Measurements from ENCODE around the gene SMIM32. TPM values are rescaled to one million over a fixed set of nuclear protein-coding genes. Genes with fewer than 3 reads are reported as not detected.

SMIM32 gene
- total RNA-seq, 1 donor from 2014 or later, result 0.30 TPM

- Histone ChIP-seq H3K9me3 (ENCODE audit: insufficient read depth, low read depth, low read length) (peaks cover 4% of the 10 kb centered on the region), H3K4me3 (ENCODE audit: insufficient read depth, low read depth, low read length) (no peak overlapping the region), H3K36me3 (ENCODE audit: insufficient read depth, low read length) (no peaks in the 10 kb centered on the region), H3K9ac (ENCODE audit: low read length) (no peak overlapping the region), H3K4me1 (ENCODE audit: insufficient read depth, low read length) (peaks cover 10% of the 10 kb centered on the region), H3K27ac (ENCODE audit: low read depth, low read length) (no peak overlapping the region), H3K27me3 (ENCODE audit: insufficient read depth, low read length) (peaks cover 3% of the 10 kb centered on the region), H3K79me2 (ENCODE audit: insufficient read depth, low read length) (no peaks in the 10 kb centered on the region), H3K4me2 (ENCODE audit: low read length) (peak overlapping the region; percentile 57), H4K20me1 (ENCODE audit: insufficient read depth, low read length) (no peaks in the 10 kb centered on the region), H2AFZ (ENCODE audit: low read depth, low read length) (peak overlapping the region; percentile 45)
- TF ChIP-seq CTCF (IDR thresholded peaks at IDR 0.05; ENCODE audit: insufficient read depth, low read depth, low read length), result no peak
- no peak for TF ChIP-seq EZH2 (IDR thresholded peaks at IDR 0.05; ENCODE audit: insufficient read depth, low read length)
- Mint-ChIP-seq H3K4me1 (ENCODE audit: low read depth, unreplicated experiment) (peaks cover 8% of the 10 kb centered on the region), H3K36me3 (ENCODE audit: low read depth, unreplicated experiment) (peaks cover 39% of the 10 kb centered on the region), H3K27ac (ENCODE audit: unreplicated experiment) (peak overlapping the region; percentile 30), H3K4me3 (ENCODE audit: unreplicated experiment) (no peak overlapping the region), H3K27me3 (ENCODE audit: low read depth, unreplicated experiment) (peaks cover 23% of the 10 kb centered on the region), H3K9me3 (ENCODE audit: unreplicated experiment) (peaks cover 22% of the 10 kb centered on the region)
- no peak for DNase-seq (ENCODE audit: low read depth)
- no peak for FAIRE-seq
Observed at GRCh38 chr5:136202469-136203205, 9.7 kb upstream of the SMIM32 start.

DNA sequence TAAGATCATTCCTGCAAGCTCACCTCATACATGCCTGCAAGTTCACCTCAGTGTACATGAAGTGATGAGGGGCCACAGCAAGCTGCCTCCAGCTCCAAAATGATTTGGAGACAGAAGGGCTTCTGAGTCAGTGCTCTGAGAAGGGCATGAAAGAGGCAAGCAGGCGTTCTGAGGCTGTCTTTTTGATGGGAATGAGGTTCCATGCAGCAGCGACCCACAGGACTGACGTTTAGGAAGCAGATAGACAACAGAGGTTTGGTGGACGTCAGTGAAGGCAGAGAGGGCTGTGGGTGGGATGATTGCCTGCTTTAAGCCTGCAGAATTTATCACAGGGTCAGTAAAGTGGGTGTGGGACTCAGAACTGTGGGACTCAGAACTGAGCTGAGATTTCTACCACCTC is 8.9 kb upstream of the SMIM32 start:
- Mint-ChIP-seq H3K27me3 (ENCODE audit: low read depth, unreplicated experiment) (peaks cover 22% of the 10 kb centered on the region), H3K4me3 (ENCODE audit: unreplicated experiment) (no peak overlapping the region), H3K9me3 (ENCODE audit: unreplicated experiment) (peaks cover 22% of the 10 kb centered on the region), H3K36me3 (ENCODE audit: low read depth, unreplicated experiment) (peaks cover 32% of the 10 kb centered on the region), H3K4me1 (ENCODE audit: low read depth, unreplicated experiment) (peaks cover 8% of the 10 kb centered on the region), H3K27ac (ENCODE audit: unreplicated experiment) (no peak overlapping the region)
- no peaks in the 10 kb centered on the region for H3K36me3 ChIP-seq (ENCODE audit: insufficient read depth, low read length)
- TF ChIP-seq CTCF (IDR thresholded peaks at IDR 0.05; ENCODE audit: insufficient read depth, low read depth, low read length), result no peak
- no peak for TF ChIP-seq EZH2 (IDR thresholded peaks at IDR 0.05; ENCODE audit: insufficient read depth, low read length)
- H3K4me2 ChIP-seq (ENCODE audit: low read length), result no peak overlapping the region
- no peak overlapping the region for H2AFZ ChIP-seq (ENCODE audit: low read depth, low read length)
- H3K4me3 ChIP-seq (ENCODE audit: insufficient read depth, low read depth, low read length), result no peak overlapping the region
- DNase-seq (ENCODE audit: low read depth) (no peak), FAIRE-seq (no peak)
- H3K79me2 ChIP-seq (ENCODE audit: insufficient read depth, low read length), result no peaks in the 10 kb centered on the region
- H3K27ac ChIP-seq (ENCODE audit: low read depth, low read length), result no peak overlapping the region
- H3K4me1 ChIP-seq (ENCODE audit: insufficient read depth, low read length), result peaks cover 10% of the 10 kb centered on the region
- H4K20me1 ChIP-seq (ENCODE audit: insufficient read depth, low read length), result no peaks in the 10 kb centered on the region
- peaks cover 3% of the 10 kb centered on the region for H3K27me3 ChIP-seq (ENCODE audit: insufficient read depth, low read length)
- H3K9ac ChIP-seq (ENCODE audit: low read length), result no peak overlapping the region
- peaks cover 4% of the 10 kb centered on the region for H3K9me3 ChIP-seq (ENCODE audit: insufficient read depth, low read depth, low read length)

DNA sequence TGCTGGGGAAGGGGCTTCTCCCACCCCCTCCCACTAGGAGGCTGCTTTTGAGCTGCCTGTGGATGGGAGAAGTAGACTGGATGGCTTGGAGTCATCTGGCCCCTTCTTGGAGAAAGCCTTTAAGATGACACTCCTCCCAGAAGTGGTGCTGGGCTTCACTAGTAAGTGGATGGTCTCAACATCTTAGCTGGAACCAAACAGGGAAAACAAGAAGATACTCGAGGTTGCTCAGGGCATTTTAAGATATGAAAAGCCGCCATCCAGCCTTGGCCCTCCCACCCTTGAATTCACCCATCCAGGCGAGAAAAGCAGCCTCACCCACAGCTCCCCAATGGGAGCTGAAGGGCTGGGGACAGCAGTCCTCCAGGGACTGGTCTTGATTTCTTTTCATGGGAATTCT is 7.8 kb upstream of the SMIM32 start:
- H3K9me3 Mint-ChIP-seq (ENCODE audit: unreplicated experiment), result peaks cover 19% of the 10 kb centered on the region

More for the DNA sequence above, 7.8 kb upstream of the SMIM32 start:
- Histone ChIP-seq H4K20me1 (ENCODE audit: insufficient read depth, low read length) (no peaks in the 10 kb centered on the region), H3K36me3 (ENCODE audit: insufficient read depth, low read length) (no peaks in the 10 kb centered on the region), H2AFZ (ENCODE audit: low read depth, low read length) (no peak overlapping the region), H3K27ac (ENCODE audit: low read depth, low read length) (no peak overlapping the region), H3K9me3 (ENCODE audit: insufficient read depth, low read depth, low read length) (peaks cover 4% of the 10 kb centered on the region), H3K4me3 (ENCODE audit: insufficient read depth, low read depth, low read length) (no peak overlapping the region), H3K27me3 (ENCODE audit: insufficient read depth, low read length) (peaks cover 3% of the 10 kb centered on the region), H3K79me2 (ENCODE audit: insufficient read depth, low read length) (no peaks in the 10 kb centered on the region), H3K4me1 (ENCODE audit: insufficient read depth, low read length) (peaks cover 16% of the 10 kb centered on the region), H3K4me2 (ENCODE audit: low read length) (no peak overlapping the region), H3K9ac (ENCODE audit: low read length) (no peak overlapping the region)
- TF ChIP-seq CTCF (IDR thresholded peaks at IDR 0.05; ENCODE audit: insufficient read depth, low read depth, low read length) (no peak), EZH2 (IDR thresholded peaks at IDR 0.05; ENCODE audit: insufficient read depth, low read length) (no peak)
- FAIRE-seq, result no peak
- Mint-ChIP-seq H3K36me3 (ENCODE audit: low read depth, unreplicated experiment) (peaks cover 25% of the 10 kb centered on the region), H3K27me3 (ENCODE audit: low read depth, unreplicated experiment) (peaks cover 22% of the 10 kb centered on the region), H3K27ac (ENCODE audit: unreplicated experiment) (no peak overlapping the region), H3K4me3 (ENCODE audit: unreplicated experiment) (no peak overlapping the region), H3K4me1 (ENCODE audit: low read depth, unreplicated experiment) (peaks cover 16% of the 10 kb centered on the region)
- DNase-seq (ENCODE audit: low read depth), result no peak
